ENCODE measurements around the gene UFD1.

GRCh38 chr22:19507534-19507861 lies 28.5 kb upstream of the UFD1 start:
- TF ChIP-seq POLR2A (IDR thresholded peaks at IDR 0.05; ENCODE audit: low read depth, low read length) (no peak), CTCF (conservative IDR thresholded peaks at IDR 0.05; ENCODE audit: low read depth, low read length) (no peak)
